PFSK-1 (cell line): ENCODE results near the gene ZFAND3.

Experiments
- FOXP2 ChIP-seq: optimal IDR thresholded peaks from 2 replicates; pipeline ENCODE3; 2011; ENCODE audit warnings: borderline replicate concordance, control low read depth, inconsistent platforms; ENCODE audit not compliant: insufficient read depth; ENCODE audit errors: extremely low read length, extremely low read depth
- POLR2AphosphoS5 ChIP-seq: IDR thresholded peaks from 2 replicates; pipeline ENCODE4 v1.6.1; 2012; ENCODE audit warnings: low read depth, mild to moderate bottlenecking, control low read depth, low read length, moderate library complexity
- SIN3A ChIP-seq: IDR thresholded peaks from 2 replicates; pipeline ENCODE4 v1.6.1; 2012; ENCODE audit warnings: mild to moderate bottlenecking, low read length, moderate library complexity, borderline replicate concordance; ENCODE audit not compliant: insufficient read depth
- TAF1 ChIP-seq: IDR thresholded peaks from 2 replicates; pipeline ENCODE4 v1.6.1; 2012; ENCODE audit warnings: low read length, control low read depth, borderline replicate concordance; ENCODE audit not compliant: insufficient read depth
- TF ChIP-seq, protein P1 (sequence below), 2 experiments: IDR thresholded peaks; 2 replicates each; pipeline versions ENCODE4 v1.6.1 to v1.8.0; 2011 to 2012; ENCODE audit warnings: low read depth in 2 of 2, low read length in 2 of 2, control low read depth in 1 of 2, inconsistent platforms in 1 of 2, mild to moderate bottlenecking in 1 of 2, moderate library complexity in 1 of 2; ENCODE audit not compliant: insufficient read depth in 1 of 2

- TF ChIP-seq, protein P1, sequence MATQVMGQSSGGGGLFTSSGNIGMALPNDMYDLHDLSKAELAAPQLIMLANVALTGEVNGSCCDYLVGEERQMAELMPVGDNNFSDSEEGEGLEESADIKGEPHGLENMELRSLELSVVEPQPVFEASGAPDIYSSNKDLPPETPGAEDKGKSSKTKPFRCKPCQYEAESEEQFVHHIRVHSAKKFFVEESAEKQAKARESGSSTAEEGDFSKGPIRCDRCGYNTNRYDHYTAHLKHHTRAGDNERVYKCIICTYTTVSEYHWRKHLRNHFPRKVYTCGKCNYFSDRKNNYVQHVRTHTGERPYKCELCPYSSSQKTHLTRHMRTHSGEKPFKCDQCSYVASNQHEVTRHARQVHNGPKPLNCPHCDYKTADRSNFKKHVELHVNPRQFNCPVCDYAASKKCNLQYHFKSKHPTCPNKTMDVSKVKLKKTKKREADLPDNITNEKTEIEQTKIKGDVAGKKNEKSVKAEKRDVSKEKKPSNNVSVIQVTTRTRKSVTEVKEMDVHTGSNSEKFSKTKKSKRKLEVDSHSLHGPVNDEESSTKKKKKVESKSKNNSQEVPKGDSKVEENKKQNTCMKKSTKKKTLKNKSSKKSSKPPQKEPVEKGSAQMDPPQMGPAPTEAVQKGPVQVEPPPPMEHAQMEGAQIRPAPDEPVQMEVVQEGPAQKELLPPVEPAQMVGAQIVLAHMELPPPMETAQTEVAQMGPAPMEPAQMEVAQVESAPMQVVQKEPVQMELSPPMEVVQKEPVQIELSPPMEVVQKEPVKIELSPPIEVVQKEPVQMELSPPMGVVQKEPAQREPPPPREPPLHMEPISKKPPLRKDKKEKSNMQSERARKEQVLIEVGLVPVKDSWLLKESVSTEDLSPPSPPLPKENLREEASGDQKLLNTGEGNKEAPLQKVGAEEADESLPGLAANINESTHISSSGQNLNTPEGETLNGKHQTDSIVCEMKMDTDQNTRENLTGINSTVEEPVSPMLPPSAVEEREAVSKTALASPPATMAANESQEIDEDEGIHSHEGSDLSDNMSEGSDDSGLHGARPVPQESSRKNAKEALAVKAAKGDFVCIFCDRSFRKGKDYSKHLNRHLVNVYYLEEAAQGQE (IDR thresholded peaks at IDR 0.05; ENCODE audit: insufficient read depth in 1 of 2, low read depth in 2 of 2, low read length in 2 of 2), result no peak
- TF ChIP-seq POLR2AphosphoS5 (no peak), TAF1 (no peak), FOXP2 (no peak), SIN3A (no peak)
These were observed 18.6 kb upstream of the ZFAND3 start for GRCh38 chr6:37800703-37801604.
